ENCODE results near the gene EMP1. TPM values are rescaled to one million over a fixed set of nuclear protein-coding genes. Genes with fewer than 3 reads are reported as not detected.

Gene EMP1
- total RNA-seq, 1 donor from 2014 or later = 76.8 TPM

DNA sequence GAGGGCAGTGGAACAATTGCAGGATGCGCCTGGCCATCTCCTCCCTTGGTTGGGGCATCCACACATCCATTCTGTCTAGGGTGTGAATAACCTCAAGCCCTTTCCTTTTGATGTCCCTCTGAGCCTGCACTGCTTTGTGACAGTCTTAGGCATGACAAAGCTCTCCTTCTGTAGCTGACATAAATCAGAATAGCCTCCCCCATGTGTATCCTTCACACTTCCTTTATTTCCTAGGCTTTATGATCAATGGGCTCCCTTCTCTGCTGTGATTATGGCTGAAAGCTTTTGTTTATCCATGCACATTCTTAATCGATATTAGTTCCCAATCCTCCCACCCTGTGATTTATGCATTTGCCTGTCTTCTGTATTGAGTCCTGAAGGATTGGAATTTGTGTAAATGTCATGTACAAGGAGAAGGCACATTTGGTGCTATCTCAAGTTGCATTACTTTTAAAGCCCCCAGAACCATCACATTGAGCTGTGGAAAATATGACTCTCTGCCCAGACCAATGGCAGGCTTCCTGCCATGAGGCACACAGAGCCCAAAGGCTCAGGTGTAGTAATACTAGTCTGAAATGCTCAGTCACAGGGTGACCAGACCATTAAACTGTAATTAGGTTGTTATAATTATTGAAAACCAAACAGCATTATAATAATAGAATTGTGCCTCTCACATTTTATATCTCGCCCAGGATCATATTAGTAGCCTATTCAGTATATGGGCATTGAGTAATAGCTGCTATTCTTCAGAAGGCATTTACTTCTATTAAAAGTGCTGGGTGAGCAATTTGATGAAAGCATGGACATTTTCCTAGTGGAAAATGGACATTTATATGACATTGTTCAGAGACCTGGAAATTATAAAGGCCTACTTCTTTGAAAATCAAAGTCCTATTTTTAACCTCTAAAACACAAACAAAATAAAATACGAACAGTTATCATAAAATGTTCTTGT, 14.0 kb downstream of the EMP1 start:
- ATAC-seq (no peak), DNase-seq (no peak)
- intact Hi-C loops (cut with micrococcal nuclease) = loop anchor here (5.0 kb wide), 2 partner anchors 113 to 293 kb away; no protein-coding TSS in a partner anchor

DNA sequence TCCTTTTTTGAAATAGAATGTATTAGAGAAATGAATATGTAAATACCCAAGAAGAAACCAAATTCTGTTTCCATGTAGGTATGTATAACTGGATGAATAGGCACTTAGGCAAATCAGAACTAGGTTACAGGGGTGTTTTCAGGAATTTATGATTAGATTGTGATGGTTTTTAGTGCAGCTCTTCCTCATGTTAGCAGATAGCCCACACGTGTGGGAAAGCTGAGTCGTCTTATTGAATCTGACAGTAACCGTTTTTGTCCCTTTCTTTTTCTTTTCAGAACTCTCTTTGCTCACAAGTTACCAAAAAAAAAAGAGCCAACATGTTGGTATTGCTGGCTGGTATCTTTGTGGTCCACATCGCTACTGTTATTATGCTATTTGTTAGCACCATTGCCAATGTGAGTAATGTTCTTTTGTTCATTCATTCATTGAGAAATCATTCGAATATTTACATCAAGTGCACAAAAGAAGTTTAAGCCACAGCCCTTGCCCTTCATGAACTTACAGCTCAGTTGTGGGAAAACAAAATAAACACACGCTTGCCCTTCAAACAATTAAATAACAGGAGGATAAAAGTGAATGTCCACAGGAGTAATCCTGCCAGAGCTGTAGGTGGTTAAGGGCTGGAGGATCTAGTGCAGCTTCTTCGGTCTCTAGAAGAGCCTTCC, 14.8 kb downstream of the EMP1 start:
- DNase-seq = no peak
- ATAC-seq = no peak
- intact Hi-C loops (cut with micrococcal nuclease) = loop anchor here (5.0 kb wide), 2 partner anchors 114 to 294 kb away; no protein-coding TSS in a partner anchor

DNA sequence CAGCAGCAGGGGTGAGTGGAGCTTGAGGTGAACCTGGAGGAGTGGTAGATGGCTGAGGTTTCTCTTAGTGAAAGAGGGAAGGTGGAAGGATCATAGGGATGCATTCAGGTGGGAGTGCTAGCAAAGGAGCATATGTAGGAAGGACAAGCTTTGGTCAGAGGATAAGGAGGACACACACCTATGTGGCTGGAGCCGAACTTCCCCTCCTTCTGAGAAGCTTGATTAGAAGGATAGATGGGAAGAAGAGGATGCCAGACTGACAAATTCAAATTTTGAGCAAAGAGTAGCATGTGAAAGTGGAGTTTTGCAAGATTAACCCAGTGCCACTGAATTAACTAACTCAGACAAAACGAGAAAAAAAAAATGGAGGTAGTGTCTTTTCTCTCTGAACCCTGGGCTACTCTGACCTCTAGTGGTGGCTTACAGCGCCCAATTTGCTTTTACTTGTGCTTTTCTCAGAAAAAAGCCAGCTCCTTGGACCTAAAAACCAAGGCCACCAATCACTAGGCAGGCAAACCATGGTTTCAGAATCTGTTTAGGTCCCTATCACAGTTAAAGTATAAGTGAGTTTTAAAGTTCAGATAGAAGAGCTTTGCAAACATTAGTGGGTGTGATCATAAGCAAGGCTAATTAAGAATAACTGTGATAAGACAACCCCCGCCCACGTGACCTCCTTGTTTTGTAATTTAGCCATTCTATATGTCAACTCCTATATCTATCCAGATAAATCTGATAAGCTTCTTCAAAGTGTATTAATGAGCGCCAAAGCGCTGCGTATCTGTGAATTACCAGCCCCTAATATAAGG, 15.5 kb downstream of the EMP1 start:
- ATAC-seq (peak; percentile 27), DNase-seq (peak; percentile 39)
- intact Hi-C loops (cut with micrococcal nuclease) = loop anchor here (5.0 kb wide), 2 partner anchors 115 to 295 kb away; no protein-coding TSS in a partner anchor

DNA sequence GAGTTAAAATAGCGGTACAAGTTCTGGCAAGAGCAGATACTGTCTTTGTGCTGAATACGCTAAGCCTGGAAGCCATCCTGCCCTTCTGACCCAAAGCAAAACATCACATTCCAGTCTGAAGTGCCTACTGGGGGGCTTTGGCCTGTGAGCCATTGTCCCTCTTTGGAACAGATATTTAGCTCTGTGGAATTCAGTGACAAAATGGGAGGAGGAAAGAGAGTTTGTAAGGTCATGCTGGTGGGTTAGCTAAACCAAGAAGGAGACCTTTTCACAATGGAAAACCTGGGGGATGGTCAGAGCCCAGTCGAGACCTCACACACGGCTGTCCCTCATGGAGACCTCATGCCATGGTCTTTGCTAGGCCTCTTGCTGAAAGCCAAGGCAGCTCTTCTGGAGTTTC, 18.5 kb downstream of the EMP1 start:
- intact Hi-C loops (cut with micrococcal nuclease) = no loop called here
- ATAC-seq (no peak), DNase-seq (no peak)

DNA sequence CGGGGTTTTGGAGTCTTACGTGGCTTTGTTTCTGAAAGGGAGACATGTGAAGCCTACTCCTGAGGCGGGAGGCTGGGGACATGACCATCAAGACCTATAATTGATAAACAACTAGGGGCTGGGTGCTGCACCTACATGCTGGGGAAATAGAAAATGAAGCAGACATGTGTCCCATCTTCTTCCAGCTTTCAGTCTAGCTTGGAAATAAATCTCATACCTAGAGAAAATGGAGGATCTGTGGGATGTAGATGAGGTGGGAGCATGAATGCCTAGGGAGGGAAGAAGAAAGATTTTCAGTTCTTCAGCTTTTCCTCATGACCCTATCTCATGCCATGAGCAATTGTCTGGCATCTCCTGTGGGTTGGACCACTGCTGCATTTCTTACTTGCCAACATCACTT, 22.1 kb downstream of the EMP1 start:
- intact Hi-C loops (cut with micrococcal nuclease) = no loop called here
- DNase-seq (no peak), ATAC-seq (no peak)

DNA sequence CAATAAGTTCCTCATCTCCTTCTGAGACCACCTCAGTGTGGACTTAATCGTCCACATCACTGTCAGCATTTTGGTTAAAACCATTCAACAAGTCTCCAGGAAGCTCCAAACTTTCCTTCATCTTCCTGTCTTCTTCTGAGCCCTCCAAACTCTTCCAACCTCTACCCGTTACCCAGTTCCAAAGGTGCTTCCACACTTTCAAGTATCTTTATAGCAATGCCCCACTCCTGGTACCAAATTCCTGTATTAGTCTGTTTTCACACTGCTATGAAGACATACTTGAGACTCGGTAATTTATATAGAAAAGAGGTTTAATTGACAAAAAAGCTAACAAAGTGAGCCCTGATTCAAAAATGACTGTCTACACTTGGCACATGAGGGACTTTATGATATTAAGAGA, 22.8 kb downstream of the EMP1 start:
- intact Hi-C loops (cut with micrococcal nuclease) = no loop called here
- ATAC-seq (no peak), DNase-seq (no peak)

DNA sequence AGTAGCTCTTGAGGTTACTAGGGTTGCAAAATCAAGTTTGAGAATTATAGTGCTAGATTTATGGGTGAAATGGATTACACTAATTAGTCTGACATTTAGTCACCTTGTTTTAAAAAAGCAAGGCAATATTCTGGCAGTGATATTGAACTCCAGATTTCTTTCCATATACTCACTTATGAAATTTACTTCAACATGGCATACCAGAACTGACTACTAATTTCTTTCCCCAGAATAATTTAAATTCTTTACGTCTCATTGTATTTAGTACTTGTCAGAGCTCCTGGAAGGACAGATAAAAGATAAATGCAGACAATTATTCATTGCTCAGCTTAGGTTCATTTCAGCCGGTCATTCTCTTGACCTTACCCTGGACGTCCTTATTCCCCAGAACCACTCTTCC, 24.3 kb downstream of the EMP1 start:
- ATAC-seq (no peak), DNase-seq (no peak)
- intact Hi-C loops (cut with micrococcal nuclease) = no loop called here

DNA sequence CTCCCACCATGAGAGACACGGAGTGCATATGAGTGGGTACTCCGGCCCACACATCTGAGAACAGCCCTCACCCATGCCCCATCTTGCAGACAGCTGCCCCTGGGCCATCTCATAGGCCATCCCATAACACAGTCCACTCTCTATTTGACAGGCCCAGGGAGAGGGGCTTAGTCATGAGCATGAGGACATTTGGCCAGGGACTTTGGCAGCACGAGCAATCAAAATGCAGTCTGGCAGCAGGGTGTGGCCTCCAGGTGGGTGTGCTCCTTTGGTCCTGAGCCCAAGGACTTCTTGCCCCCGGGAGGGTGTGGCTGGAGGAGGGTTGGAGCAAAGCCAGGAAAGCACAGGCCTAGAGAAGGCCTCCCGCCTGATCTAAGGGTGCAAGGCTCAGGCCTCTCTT, 25.6 kb downstream of the EMP1 start:
- peak; percentile 62 for ATAC-seq
- intact Hi-C loops (cut with micrococcal nuclease) = no loop called here
- DNase-seq = no peak

DNA sequence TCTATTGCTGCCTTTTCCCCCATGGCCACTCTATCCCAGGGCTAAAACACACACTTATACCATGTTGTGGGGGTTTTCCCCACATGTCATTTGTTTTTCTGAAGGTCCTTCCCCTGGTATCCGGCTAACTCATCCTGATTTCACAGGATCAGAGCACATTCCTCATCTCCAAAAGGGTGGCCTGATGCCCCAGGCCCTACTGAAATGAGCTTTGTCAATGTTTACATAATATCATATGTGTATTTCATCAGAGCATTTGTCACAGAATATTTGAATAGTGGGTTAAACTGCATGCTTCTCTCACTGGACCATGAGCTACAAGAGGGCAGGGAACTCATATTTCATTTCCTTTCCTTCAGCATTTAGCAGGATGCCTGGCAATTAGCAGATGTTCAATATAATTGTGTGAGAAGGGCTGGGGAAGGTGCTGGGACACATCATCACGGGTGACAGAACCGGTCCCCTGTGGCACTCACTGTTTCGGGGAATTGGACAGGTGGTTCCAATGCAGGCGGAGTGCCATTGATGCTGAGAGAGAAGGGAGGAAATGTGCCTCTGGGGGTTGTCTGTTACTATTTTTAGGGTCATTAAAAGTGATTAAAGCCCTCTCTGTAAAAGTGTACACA, 26.8 kb downstream of the EMP1 start:
- intact Hi-C loops (cut with micrococcal nuclease) = no loop called here
- DNase-seq (no peak), ATAC-seq (no peak)

DNA sequence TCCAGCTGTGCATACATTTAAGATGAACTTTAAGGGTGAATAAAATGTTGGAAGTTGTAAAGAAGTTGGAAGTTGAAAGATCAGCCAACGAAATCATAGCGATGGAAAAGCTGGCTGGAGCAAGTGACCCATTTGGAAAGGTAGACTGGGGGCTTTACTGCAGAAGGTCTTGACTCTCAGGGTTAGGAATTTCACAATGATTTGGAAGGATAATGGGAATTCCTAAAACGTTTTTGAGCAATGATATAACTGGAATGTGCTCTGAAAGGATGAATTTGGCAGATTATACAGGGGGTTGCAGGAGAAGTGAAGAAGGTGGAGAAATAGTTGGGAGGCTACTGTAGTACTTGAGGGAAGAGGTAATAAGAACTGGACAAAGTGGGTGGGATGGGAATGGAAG, 27.4 kb downstream of the EMP1 start:
- no peak for DNase-seq
- ATAC-seq = no peak
- intact Hi-C loops (cut with micrococcal nuclease) = no loop called here

DNA sequence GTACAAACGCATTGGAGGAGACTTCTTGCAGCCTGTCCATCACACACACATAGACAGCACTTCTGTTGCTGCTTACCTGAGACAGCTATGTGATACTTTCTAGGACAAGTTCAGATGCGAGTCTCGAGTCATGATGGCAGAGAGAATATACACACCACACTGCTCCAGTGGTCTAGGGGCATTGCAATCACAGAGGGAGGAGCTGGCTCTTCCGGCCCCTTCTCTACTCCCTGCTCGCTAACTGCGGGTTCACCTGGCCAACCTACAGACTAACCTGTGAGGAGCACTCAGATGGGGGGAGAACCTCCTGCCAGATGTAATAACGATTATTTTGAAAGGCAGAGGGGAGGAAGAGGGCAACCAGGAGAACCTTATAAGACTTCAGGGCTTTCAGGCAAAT, 30.7 kb downstream of the EMP1 start:
- no peak for DNase-seq
- no peak for ATAC-seq
- intact Hi-C loops (cut with micrococcal nuclease) = no loop called here

DNA sequence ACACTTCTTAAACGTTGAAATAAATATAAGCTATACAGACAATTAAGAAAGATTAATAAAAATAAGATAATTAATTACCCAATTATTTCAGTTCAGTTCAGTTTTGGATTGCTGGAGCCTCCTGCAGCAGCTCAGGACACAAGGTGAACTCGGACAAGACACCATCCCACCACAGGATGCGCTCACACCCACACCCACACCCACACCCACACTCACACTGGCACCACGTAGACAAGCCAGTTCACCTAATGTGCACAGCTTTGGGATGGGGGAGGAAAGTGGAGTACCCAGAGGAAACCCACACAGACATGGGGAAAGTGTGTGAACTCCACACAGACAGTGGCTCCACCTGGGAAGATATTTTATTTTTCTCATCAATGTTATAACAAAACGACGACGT, 32.1 kb downstream of the EMP1 start:
- DNase-seq = no peak
- no peak for ATAC-seq
- intact Hi-C loops (cut with micrococcal nuclease) = no loop called here

DNA sequence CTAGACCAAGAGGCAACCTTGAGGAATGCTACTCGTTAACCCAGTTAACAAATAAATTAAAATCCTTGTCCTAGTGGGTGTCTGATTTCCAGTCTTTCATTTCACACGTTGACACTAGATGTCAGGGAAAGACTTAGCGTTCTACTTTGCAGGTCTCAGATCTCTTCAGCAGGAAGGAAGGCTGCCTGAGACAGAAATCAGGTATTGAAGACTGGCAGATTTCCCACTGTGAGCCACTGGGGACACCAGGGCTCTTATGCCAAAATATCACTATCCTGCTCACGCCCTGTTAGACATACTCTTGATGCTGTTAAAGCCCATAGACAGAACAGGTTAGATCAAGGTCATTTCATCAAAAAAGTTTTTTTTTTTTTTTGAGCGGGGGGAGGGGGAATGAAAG, 33.0 kb downstream of the EMP1 start:
- no peak for ATAC-seq
- intact Hi-C loops (cut with micrococcal nuclease) = no loop called here

DNA sequence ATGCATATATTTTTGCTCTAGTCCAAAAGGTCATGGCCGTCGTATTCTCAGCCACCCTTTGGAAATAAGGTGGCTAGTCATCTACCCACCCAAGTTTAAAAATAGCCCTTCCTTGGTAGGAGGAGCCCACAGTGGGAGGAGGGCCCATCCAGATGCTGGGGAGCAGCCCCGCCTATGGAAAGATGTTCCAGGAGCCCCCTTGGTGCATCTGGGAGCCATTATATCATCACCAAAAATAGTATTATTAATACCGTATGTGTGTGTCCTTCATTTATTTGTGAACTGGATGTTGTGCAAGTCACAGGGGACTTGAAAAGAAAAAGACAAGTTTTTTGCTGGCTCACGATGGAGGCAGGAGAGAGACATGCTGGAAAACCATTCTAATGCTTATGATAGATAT, 34.0 kb downstream of the EMP1 start:
- DNase-seq (no peak), ATAC-seq (peak; percentile 52)
- intact Hi-C loops (cut with micrococcal nuclease) = no loop called here

More for the DNA sequence above, 33.0 kb downstream of the EMP1 start:
- no peak for DNase-seq

DNA sequence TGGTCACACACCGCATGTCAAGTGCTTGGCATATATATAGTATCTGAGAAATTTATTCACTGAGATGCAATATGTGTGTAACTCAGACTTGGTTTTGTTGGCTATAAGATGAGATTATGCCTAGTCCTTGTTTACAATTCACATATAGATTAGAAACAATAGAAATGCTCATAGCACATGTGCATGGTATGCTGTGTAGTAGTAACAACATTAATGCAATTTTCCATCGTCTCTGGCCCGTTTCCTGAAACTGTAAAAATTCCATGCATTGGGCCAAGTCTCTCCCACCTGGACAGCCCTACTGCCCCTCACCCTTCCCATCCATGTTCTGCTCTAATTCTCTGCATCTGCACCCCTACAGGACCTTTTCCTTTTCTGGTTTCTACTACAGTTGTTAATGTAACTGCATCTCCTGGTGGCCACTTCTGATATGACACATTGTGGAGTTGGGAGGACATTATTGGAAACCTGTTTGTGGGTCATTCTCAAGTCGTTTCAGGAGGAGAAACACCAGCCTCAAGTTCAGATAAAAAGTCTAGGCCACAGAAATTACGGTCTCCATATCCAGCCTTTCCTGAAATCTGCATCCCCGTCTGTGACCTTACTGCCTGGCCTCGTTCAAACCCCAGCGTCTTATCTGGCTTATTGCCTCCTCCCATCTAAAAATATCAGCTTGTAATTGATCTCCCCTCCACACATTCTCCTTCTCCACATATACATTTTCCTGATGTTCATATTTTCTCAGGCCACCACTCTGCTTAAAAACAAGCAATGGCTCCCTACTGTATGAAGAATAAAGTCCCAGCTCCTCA, 37.5 kb downstream of the EMP1 start:
- ATAC-seq (peak; percentile 43), DNase-seq (no peak)
- intact Hi-C loops (cut with micrococcal nuclease) = no loop called here

DNA sequence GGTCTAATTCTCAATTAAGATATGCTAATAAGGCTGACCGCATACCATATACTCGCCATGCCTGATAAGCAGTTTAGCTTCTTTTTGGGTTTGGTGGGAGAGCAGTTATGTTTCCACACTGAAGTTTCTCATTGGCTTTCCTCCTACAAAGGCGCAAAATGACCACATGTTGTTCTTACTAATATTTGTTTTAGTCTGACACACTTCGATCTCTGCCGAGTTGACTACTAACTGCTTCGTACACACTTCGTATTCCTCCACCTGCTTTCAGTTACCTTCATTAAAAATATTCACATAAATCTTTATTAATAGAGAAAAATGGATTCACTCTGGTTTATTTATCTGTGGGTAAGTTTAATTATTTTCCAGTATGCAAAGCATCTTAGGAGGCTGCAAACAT, 41.7 kb downstream of the EMP1 start:
- ATAC-seq (no peak), DNase-seq (no peak)
- intact Hi-C loops (cut with micrococcal nuclease) = no loop called here

DNA sequence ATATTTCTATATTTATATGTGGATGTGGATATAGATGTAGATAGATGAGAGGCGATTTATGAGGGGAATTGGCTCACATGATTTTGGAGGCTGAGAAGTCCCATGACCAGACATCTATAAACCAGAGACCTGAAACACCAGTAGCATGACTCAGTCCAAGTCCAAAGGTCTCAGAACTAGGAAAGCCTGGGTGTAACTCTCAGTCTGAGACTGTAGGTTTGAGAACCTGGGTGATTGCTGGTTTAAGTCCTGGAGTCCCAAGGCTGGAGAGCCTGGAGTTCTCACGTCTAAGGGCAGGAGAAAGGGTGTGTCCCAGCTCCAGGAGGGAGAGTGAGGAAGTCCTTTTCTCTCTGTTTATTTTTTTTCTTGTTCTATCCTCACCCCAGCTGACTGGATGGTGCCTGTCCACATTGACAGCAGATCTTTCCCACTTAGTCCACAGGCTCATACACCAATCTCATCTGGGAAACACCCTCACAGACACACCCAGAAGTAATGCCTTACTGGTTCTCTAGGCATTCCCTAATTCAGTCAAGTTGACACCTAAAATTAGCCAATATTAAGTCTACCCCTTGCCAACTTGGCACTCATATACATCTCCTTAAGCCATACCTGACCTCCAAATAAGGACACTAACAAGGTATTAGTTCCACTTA, 45.4 kb downstream of the EMP1 start:
- no peak for DNase-seq
- ATAC-seq = no peak
- intact Hi-C loops (cut with micrococcal nuclease) = no loop called here

DNA sequence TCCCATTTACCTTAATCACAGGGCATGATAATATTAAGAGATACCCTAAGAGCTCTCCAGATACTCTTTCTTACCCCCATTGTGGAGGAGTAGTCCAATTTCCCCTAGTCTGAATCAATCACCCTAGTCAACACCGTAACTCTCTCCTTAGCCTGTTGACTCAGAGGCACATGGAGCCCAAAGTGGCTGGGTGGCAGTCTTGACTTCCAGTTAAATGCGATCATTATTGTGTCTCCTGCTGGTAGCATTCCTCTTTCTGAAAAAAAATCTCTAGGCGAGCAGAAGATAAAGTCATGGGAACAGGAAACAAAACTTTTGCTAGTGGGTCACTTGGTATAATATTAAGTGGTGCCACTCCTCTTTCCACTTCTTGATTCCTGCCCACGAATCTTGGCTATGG, 46.4 kb downstream of the EMP1 start:
- intact Hi-C loops (cut with micrococcal nuclease) = no loop called here
- ATAC-seq (no peak), DNase-seq (no peak)
